MCF 10A (cell line): ENCODE measurements around the gene XPO4. TPM values are rescaled to one million over a fixed set of nuclear protein-coding genes. Genes with fewer than 3 reads are reported as not detected.

Experiments used
- BruUV-seq: library from RNA; stranded (reverse); fragments of 400-500 nt; replicated peaks from 2 replicates; lab custom pipeline; 2021; lab: Mats Ljungman, UMichigan
- CTCF ChIA-PET: fragments of 300-600 bp; sonication (Branson Sonifier 250); formaldehyde crosslinking; extraction: SDS; loops from one replicate; lab custom pipeline; 2021; ENCODE audit warnings: antibody characterized with exemption, inconsistent platforms; lab: Yijun Ruan, JAX
- POLR2A ChIA-PET: fragments of 300-600, 350-650 bp; sonication (Branson Sonifier 250); formaldehyde crosslinking; extraction: SDS; loops from one replicate; lab custom pipeline; 2020; ENCODE audit warnings: antibody characterized with exemption, inconsistent platforms; lab: Yijun Ruan, JAX
- DNase-seq: peaks from one replicate; pipeline ENCODE4 v3.0.0-alpha.2; 2018; ENCODE audit not compliant: unreplicated experiment
- H3K27ac Mint-ChIP-seq: one replicate; pipeline ENCODE4 v1.8.0; 2022; ENCODE audit warnings: mild to moderate bottlenecking, low read depth, mixed read lengths; ENCODE audit not compliant: unreplicated experiment
- H3K27me3 Mint-ChIP-seq: one replicate; pipeline ENCODE4 v1.8.0; 2022; ENCODE audit warnings: mixed read lengths; ENCODE audit not compliant: insufficient read depth, unreplicated experiment
- H3K36me3 Mint-ChIP-seq: one replicate; pipeline ENCODE4 v1.8.0; 2022; ENCODE audit warnings: mild to moderate bottlenecking, moderate library complexity, mixed read lengths; ENCODE audit not compliant: insufficient read depth, unreplicated experiment
- H3K4me1 Mint-ChIP-seq: one replicate; pipeline ENCODE4 v1.8.0; 2022; ENCODE audit warnings: mixed read lengths; ENCODE audit not compliant: insufficient read depth, unreplicated experiment
- H3K4me3 Mint-ChIP-seq: one replicate; pipeline ENCODE4 v1.8.0; 2022; ENCODE audit warnings: mild to moderate bottlenecking, moderate library complexity, mixed read lengths; ENCODE audit not compliant: unreplicated experiment
- H3K9me3 Mint-ChIP-seq: one replicate; pipeline ENCODE4 v1.8.0; 2022; ENCODE audit warnings: mixed read lengths; ENCODE audit not compliant: unreplicated experiment
- CTCF ChIP-seq: fragments of 200-600 bp; IDR thresholded peaks from one replicate; pipeline ENCODE4 v1.8.0; 2022; ENCODE audit warnings: antibody characterized with exemption, mild to moderate bottlenecking; ENCODE audit not compliant: unreplicated experiment
- intact Hi-C: fragments of 100-400 bp; cut with micrococcal nuclease; formaldehyde crosslinking; loops from 2 replicates; pipeline ENCODE4 v1.14.1; 2022
- total RNA-seq: library from RNA; stranded (reverse); gene quantifications from 2 replicates; pipeline ENCODE4 v1.2.3, GENCODE V29; 2022

The XPO4 gene
- total RNA-seq, 1 experiment from 2014 or later = 25.8 TPM

- Mint-ChIP-seq H3K4me1 (no peaks in the 10 kb centered on the region), H3K4me3 (no peak overlapping the region), H3K27me3 (no peaks in the 10 kb centered on the region), H3K9me3 (no peaks in the 10 kb centered on the region), H3K36me3 (no peaks in the 10 kb centered on the region), H3K27ac (no peak overlapping the region)
- intact Hi-C loops = no loop called here
- TF ChIP-seq CTCF = no peak
- ChIA-PET CTCF (interaction anchor here (0.7 to 1.5 kb wide), 2 partner anchors 31 to 246 kb away, joined by 3 read pairs; no protein-coding TSS in a partner anchor), POLR2A (no interaction called here)
- DNase-seq = no peak
- no TSS peak for BruUV-seq
Observed at GRCh38 chr13:20740021-20740420, 162.5 kb downstream of the XPO4 start.

- ChIA-PET CTCF (interaction anchor here (0.6 to 1.5 kb wide), 3 partner anchors 27 to 742 kb away, joined by 3 read pairs; no protein-coding TSS in a partner anchor), POLR2A (no interaction called here)
- DNase-seq = no peak
- H3K4me1 Mint-ChIP-seq = no peaks in the 10 kb centered on the region
- BruUV-seq = no TSS peak
- H3K27ac Mint-ChIP-seq = no peak overlapping the region
- H3K4me3 Mint-ChIP-seq = no peak overlapping the region
- H3K36me3 Mint-ChIP-seq = peaks cover 6% of the 10 kb centered on the region
- TF ChIP-seq CTCF = no peak
- intact Hi-C loops = no loop called here
- no peaks in the 10 kb centered on the region for H3K27me3 Mint-ChIP-seq
- H3K9me3 Mint-ChIP-seq = no peaks in the 10 kb centered on the region
Observed at GRCh38 chr13:20738616-20739015, 163.9 kb downstream of the XPO4 start.

GRCh38 chr13:20729633-20730585 lies 172.6 kb downstream of the XPO4 start:
- intact Hi-C loops = no loop called here
- ChIA-PET POLR2A (no interaction called here), CTCF (interaction anchor here (0.6 to 1.2 kb wide), 5 partner anchors 14 to 746 kb away, joined by 3 to 4 read pairs (median 4); no protein-coding TSS in a partner anchor)
- H3K27me3 Mint-ChIP-seq = no peaks in the 10 kb centered on the region
- H3K9me3 Mint-ChIP-seq = no peaks in the 10 kb centered on the region
- no peak for DNase-seq
- no peaks in the 10 kb centered on the region for H3K4me1 Mint-ChIP-seq
- H3K4me3 Mint-ChIP-seq = no peak overlapping the region
- H3K36me3 Mint-ChIP-seq = peaks cover 6% of the 10 kb centered on the region
- TF ChIP-seq CTCF = no peak
- no TSS peak for BruUV-seq
- no peak overlapping the region for H3K27ac Mint-ChIP-seq

- Mint-ChIP-seq H3K4me3 (no peak overlapping the region), H3K27ac (no peak overlapping the region), H3K4me1 (no peaks in the 10 kb centered on the region), H3K9me3 (no peaks in the 10 kb centered on the region), H3K36me3 (peaks cover 2% of the 10 kb centered on the region), H3K27me3 (no peaks in the 10 kb centered on the region)
- ChIA-PET CTCF (interaction anchor here (0.6 to 1.0 kb wide), 2 partner anchors 13 to 196 kb away, joined by 3 to 4 read pairs; no protein-coding TSS in a partner anchor), POLR2A (no interaction called here)
- DNase-seq = no peak
- no TSS peak for BruUV-seq
- intact Hi-C loops = no loop called here
- TF ChIP-seq CTCF = no peak
Observed at GRCh38 chr13:20728579-20729311, 173.8 kb downstream of the XPO4 start.
